ENCODE data around the gene KRT81.

KRT81 gene

DNA sequence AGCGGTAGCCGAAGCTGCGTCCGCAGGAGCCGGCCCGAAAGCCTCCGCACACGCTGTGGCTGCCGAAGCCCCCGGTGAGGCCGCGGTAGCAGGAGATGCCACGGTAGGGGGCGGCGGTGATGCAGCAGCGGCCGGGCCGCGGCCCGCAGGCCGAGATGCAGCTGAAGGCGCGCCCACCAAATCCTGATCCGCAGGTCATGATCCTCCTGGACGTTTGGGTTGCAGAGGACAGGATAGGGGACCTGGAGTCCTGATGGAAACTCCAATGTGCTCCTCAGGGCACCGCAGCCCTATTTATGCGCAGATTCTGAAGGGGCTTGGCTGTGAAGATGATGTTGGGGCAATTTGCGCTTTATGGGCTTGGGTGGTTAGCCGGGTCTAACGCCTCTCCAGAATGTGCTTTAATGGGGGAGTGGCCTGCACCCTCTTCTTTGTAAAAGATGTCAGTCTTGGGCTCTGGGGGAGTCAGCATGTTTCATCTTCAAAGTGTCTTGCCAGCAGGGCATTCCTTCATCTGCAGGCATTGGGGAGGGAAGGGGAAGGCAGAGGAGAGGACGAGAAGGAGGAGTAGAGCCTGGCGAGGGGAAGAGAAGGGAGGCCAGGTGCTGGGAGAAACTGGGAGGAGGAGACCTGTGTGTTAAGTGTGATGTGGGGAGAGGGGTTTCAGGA is at the start of gene KRT81:
KRT81 (minus strand) TSS at position 268 of the 669 bp plus-strand sequence; CDS start at position 199, 69 bp downstream.
- DNase-seq = no peak

DNA sequence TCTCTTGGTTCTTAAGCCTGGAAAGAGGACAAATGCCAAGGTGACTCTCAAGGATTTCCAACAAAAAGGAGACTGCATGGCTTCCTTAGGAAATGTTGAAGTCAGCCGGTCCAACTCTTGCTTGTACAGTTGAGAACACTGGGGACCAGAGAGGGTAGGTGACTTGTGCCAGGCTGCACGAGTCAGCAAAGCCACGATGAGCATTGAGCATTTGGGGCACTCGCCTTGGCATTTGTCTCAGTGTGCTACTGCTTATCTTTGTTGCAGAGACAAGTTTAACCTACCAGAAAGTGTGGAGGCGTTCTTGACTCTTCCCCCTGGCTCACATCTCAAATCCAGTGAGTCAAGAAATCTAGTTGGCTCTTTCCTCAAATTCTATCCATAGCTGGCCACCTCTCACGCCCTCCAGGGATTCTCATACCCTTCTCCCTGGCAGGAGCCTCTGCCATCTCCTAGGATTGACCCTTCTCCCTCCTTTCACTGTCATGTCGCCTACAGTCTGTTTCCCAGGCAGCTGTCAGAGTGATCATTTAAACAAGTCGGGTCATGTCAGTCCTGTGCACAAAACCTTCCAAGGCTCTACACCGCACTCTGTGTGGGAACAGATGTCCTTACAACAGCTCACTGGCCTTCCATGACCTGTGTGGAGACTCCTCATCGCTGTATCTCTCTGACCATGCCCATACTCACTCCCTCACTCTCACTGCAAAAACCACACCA is 47.1 kb upstream of the KRT81 start:
- no peak for DNase-seq

DNA sequence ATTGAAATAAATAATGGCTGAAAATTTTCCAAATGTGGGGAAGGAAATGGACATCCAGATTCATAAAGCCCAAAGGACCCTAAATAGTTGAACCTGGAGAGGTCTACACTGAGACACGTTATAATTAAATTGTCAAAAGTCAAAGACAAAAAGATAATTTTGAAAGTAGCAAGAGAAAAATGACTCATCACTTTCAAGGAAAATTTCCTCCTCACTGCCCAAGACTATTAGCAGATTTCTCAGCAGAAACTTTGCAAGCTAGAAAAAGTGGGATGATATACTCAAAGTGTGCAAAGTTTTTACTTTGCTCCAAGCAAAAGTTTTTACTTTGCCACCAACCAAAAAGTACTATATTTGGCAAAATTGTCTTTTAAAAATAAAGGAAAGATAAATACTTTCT is 45.7 kb upstream of the KRT81 start:
- DNase-seq = no peak

DNA sequence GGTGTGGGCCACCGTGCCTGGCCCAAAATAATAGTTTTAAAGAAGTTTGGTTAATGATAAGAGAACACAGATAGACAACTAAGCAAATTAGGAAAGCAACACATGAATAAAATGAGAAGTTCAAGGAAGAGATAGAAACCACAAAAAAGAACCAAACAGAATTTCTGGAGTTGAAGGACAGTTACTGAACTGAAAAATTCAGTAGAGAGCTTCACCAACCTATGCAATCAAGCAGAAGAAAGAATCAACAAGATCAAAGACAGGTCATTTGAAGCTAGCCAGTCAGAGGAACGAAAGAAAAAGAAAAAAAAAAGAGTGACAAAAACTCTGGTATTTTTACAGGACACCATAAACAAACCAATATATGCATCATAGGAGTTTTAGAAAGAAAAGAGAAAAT is 45.3 kb upstream of the KRT81 start:
- DNase-seq = no peak

DNA sequence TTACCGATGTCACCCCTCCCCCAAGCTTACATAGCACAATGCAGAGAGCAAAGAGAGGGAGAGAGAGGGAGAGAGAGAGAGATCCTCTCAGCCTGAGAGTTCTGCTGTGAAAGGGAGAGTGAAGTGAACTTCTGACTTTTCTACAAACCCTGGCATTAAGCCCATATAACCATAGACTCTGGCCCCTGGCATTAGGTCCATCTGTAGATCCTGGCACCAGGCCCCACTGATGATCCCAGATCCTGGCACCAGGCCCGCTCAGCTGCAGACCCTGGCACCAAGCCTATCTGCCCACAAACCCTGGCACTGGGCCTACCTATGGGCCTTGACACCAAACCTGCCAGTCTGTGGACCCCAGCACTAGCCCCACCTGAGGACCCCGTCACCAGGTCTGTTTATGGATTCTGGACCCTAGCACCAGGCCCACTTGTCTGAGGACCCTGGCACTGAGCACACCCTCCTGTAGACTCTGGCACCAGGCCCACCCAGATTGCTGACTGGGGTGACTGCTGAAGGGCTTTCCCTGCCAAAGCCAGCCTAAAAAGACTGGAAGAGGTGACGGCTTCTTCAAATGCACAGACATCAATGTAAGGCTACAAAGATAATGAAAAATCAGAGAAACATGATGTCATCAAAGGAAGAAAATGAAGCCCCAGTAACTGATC is 44.4 kb upstream of the KRT81 start:
- DNase-seq = no peak

DNA sequence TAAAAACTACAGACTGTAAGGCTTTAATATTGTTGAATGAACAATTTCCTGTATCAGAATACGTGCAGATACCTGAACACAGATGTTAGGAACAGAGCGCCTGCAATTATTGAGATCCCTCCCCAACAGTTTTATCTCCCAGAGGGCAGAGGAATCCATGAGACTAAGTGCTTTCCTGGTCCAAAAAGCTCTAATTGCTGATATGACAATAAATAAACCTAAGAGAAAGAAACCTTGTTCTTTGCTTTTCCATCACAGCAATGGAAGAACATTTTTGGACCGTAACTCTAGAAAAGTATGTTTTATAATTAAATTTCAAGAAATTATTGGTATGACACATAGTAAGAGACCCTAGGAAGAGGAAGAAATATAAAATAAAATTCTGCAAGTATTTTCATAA is 42.9 kb upstream of the KRT81 start:
- no peak for DNase-seq

DNA sequence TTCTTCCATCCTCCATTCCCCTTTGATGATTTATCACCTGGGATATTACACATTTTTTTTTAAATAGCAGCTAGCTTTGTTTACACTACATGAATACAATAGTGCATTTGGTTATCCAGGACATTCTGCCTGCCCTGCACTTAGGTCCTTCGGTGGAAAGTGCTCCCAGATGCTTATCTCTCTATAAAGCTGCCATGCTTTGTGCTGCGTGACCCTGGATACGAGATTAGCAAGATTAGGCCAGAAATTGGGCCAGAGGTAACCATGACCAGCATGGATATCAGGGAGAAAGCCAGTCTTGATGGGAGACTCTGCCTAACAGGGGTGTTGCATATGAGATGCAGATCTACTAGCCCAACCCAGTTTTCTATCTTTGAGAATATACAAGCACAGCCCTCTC is 42.0 kb upstream of the KRT81 start:
- no peak for DNase-seq

DNA sequence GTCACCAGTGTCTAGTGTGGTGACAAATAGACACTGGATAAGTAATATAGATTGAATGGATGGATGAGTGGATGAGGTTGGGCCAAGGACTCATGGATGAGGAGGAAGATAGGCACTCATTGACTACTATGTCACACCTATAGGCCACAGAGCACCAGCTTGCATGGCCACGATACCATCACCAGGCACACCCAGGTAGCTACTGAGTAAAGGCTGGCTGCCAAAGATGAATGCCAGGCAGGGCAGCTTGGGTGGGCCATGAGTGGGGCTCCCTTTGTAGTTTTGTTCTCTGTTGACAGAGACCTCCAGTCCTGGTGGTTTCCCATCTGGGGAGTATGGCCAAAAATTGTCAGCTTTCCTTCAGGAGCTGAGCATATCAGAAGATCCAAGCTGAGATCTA is 41.0 kb upstream of the KRT81 start:
- DNase-seq = no peak

DNA sequence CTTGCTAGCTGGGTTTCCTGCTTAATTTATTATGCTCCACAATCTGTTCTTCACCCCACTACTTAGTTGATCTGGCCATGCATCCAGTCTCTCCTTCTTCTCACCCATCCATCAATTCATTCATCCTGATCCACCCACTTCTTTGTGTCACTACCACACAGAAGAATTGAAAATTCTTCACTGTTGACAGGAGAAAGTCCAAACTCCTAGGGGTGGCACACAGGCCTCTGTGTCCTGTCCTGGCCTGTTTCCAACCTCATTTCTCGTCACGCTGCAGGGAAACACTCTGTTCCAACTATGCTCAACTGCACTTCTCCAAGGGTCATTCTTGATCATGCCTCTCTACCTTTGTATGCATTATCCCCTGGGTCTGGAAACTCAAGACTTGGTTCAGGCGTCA is 40.5 kb upstream of the KRT81 start:
- DNase-seq = no peak

DNA sequence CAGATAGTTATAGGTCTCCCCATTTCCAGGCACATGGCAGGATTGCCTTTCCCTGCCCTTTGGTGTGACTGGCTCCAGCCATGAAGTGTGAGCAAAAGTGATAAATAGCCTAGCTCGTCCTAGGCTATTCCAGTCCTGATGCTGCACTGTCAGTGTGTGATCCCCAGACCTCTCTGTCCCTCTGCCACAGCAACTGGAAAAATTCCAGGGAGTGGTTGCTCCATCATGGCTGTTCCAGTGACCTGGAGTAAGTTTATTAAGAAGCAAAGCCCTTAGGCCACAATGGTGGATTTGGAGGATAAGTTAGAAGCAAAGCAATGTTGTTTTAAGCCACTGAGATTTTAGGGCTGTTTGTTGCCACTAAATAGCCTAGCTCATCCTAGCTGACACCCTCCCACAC is 39.7 kb upstream of the KRT81 start:
- DNase-seq = no peak

DNA sequence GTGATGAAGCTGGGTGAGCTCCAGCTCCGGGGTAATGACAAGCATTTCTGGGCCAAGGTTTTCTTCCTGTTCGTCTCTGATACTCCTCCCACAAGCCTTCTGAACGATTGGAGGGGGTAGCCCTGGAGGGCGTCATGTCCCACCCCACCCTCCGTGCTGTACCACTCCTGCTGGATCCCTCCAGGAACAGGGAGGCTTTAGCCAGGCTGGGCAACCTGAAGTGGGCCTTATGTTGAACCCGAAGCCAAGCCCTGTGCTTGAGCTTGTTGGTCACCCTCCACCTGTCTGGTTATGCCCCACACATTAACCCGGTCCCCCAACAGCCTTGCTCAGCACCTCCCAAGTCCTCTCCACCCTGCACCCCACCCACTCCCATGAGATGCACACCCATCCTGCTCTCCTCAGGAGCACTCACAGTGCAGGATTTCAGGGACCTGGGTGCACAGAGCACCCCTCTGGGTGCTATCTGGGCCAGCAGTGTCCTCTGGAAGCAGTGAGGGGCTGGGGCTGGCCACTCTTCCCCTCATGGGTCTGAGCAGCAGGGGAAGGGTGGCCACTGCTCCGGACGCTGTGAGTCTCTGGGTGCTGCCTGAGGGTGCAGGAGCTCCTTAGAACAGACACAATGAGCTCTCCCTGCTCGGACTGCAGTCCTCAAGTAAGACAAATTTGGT is 36.6 kb upstream of the KRT81 start:
- DNase-seq = no peak

DNA sequence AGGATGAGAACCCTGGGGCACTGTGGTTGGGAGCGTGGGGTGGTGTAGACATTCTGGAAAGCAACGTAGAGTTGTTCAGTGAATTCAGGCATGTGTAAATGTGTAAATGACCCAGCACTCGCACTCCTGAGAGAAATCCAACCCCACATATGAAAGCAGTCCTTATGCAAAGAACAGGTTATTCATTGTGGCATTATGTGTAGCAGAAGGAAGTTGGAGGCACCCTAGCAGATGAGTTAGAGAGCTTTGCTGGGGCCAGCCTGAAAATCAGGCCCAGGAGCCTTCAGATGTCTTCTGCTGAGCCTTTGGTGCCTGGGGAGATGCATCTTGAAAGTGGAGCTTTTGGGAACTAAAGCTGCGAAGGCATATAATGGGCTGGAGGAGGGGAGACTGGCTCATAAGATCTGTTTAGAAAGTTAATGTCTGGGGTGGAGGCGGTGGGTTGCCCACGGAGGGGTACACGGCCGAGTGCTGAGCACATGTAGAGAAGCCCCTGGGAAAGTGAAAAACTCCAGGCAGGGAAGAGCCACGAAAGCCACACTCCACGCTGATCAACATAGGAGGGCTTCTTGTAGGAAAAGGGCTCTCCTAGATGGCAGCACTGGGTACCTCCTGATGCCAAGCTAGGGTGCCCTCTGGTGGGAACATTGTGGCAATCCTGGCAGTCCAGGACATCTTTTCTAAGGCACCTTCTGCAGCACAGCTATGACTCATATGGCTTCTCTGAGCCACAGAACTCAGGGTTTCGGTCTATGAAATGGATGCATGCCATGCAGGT is 35.9 kb upstream of the KRT81 start:
- DNase-seq = peak; percentile 75 to 80

DNA sequence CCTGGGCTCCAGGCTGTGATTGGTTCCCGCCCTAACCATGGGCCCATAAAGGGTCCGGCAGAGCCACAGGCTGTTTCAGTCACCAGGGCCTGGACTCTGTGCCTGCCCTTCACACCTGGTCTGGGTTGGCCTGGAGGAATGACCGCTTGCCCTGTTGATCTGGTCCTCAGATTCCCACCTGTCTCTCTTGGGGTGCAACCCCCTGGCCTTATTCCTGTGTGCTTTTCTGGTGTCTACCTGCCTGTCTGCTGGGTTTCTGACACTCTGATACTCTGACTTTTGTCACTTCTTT is 32.8 kb upstream of the KRT81 start:
- DNase-seq = no peak

DNA sequence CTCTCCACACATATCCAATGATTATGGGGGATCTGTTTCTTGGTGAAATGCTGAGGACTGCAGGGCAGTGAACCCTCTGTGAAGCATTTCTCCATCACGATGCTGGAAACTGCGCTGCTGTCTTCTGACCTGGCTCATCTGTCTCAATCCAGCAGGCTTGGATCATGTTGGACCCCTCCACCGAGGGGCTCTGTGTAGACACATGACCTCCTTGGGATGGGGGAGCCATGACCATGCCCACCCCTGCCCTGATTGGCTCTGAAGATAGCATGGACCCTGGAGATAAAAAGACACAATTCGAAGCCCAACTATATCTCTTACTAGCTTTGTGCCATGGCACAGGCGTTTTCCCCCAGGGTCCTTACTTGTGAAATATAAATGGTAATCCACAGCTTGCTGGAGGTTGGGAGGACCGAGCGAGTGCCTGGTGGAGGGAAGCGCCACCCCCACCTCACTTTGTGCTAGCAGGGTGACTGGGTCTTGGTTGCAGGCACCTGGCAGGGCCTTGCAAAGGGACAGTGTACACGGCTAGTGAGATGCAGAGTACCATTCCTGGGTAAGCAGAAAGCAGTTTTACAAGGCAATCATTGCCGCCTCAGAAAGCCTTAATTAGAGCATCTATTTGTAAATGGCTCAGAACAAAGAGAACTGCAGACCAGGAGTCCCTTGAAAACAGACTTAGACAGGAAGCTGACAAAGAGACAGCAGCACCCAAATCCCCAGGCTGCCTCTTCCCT is 32.2 kb upstream of the KRT81 start:
- no peak for DNase-seq

DNA sequence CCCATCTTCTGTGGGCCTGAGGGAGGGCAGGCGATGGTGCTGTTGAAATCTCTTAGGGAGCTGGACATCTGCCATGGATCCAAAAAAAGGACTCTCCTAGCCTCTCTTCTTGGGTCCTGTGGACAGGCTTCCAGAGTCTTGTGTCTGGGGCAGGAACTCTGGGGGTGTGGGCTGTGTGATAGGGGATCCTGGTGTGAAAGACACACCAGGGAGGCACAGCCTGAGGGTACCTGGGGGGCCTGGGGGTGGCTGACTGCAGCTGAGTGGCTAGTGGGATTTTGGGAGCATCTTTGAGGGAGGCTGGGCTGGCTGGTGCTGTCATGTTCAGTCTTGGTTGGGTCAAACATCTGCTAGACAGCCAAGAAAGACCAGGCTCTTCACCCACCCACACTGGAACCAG is 31.7 kb upstream of the KRT81 start:
- no peak for DNase-seq

DNA sequence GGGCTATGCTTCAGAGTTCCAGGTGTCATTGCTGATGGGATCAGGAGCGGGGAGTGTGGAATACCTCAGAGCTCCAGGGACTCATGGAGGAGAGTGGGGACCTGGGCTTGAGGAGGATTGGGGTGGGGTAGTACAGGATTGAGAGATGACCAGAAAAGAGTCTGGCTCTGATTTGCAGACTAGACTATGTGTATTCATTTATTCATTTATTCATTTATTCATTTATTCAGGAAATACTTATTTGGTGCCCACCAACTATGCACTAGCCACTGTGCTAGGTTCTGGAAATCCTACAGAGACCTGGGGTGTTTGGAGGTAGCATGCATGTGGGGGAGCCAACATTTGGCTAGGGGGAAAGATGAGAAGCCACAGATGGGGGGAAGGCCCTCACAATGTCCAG is 30.7 kb upstream of the KRT81 start:
- DNase-seq = no peak

DNA sequence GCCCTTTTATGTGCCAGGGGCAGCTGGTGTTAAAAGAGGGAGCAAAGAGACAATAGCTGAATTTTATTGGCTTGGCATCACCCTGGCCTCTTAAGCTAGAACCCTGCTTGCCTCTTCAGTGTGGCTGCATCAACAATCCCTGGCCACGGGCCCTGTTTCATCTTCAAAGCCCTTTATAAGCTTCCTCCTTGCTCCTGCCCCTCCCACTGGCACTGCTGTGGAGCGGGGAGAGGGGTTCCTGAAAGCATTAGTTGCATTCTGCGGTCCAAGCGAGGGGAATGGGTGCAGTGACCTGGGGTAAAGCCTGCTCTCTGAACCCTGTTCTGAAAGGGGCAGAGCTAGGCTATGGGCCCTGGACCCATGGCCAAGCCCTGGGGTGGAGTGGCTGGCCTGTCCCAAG is 30.1 kb upstream of the KRT81 start:
- no peak for DNase-seq

DNA sequence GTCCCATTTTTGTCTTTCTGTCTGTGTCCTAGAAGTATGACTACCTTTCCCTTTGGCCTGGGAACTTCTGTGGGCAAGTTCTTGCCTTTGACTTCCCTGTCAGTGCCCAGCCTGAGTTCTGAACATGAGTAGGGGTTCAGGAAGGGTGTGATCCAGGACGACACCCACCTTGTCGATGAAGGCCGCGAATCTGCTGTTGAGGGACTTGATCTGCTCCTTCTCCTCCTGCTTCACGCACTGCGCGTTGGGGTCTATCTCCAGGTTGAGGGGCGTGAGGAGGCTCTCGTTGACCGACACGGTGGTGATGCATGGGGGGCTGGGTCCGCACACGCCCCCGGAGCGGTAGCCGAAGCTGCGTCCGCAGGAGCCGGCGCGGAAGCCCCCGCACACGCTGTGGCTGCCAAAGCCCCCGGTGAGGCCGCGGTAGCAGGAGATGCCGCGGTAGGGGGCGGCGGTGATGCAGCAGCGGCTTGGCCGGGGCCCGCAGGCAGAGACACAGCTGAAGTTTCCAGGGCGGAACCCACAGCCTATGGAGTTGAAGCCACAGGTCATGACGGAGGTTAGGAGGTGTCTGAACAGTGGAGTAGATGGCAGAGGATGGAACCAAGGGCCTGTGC is 29.6 kb upstream of the KRT81 start, which contains the start of gene KRT83:
KRT83 (minus strand) TSS at position 615 of the 617 bp plus-strand sequence; CDS start at position 552, 63 bp downstream.
- no peak for DNase-seq

DNA sequence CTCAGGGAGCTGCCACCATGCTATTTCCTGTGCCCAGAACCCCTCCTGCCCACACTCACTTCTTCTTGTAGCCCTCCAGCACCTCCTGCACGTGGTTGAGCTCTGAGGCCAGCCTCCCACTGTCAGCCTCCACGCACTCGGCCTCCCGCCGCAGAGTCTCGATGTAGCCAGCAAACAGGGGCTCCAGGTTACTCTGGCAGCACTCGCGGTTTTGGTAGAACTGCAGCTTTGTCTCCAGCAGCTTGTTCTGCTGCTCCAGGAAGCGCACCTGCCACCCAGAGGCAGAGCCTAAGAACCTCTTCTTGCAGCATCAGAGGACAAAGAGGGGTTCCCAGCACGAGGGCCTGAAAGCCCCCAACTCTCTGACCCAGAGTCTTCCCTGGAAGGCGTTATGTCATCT is 27.8 kb upstream of the KRT81 start:
- DNase-seq = no peak

DNA sequence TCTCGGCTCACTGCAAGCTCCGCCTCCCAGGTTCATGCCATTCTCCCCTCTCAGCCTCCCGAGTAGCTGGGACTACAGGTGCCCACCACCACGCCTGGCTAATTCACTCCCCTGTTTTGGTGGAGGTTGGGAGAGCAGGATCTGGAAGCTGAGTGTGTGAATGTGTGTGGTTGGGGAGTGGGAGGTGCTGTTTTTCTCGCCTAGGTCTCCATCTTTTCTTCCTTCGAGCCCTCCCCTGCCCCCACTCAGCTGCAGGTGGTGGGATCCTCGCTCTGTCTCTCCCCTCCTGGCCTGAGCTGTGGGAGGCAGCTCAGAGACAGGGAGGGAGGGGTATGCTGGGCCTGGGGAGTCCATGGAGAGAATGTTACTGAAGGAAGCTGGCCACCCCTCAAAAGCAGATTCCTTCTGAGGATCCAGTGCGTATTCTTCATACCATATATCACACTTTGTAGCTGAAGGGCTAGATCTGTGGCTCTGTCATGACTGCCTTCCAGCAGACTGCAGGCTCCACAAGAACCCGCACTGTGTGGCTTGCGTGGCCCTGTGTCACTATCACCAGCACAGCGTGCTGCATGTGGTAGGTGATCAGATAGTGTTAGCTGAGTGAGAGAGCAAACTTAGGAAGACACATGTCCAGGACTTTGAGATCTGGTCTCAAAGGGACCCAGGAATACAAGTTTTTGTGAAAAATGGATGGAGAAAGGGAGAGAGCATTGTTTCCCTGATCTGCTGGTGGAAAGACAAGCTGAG is 27.1 kb upstream of the KRT81 start:
- no peak for DNase-seq

DNA sequence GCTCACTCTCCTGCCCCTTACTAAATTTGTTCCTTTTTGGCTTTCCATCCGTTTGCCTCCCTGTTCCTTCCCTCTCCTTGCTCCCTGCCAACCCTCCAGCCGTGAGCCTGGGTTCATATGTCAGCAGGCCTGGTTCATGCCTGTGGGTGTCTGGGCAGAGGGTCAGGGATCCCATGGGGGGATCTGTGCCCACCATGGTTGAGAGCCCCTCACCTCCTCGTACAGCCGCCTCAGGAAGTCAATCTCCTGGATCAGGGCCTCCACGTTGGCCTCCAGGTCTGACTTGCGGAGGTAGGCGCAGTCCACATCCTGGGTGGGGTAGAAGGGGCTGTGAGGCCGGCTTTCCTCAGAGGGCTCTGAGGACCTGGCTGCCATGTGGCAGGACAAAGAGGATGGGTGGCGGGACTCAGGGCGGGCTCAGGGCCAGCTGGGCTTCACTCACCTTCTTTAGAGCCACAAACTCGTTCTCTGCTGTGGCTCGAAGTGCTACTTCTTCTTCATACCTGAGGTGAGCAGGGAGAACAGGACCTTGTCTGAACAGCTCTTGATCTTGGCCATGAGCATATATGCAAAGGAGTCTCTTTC is 26.2 kb upstream of the KRT81 start:
- no peak for DNase-seq
